ENCODE measurements around the gene CDH26. TPM values are rescaled to one million over a fixed set of nuclear protein-coding genes. Genes with fewer than 3 reads are reported as not detected.

The CDH26 gene
- total and polyA plus RNA-seq, 2 donors (not counting 3 experiments of a cell fraction or from before 2014, with no cell fraction given), result 0.01 TPM; not detected in 1

- Histone ChIP-seq H3K4me2 (ENCODE audit: insufficient read depth, low read length) (no peak overlapping the region), H3K4me3 (replicated peaks in 1 of 3; ENCODE audit: insufficient read depth in 1 of 3, low read depth in 1 of 3, low read length in 3 of 3) (no peak overlapping the region), H3K27ac (ENCODE audit: insufficient read depth, low read depth, low read length) (no peak overlapping the region), H4K20me1 (replicated peaks; ENCODE audit: control insufficient read depth, extremely low read depth, insufficient read depth, low read length) (no peaks in the 10 kb centered on the region), H3K79me2 (ENCODE audit: control insufficient read depth, insufficient read depth, low read length) (peaks cover 6% of the 10 kb centered on the region), H3K36me3 (ENCODE audit: control insufficient read depth in 2 of 2, extremely low read depth in 1 of 2, insufficient read depth in 2 of 2, low read length in 2 of 2) (peaks cover 0 to 5% of the 10 kb centered on the region in 2 experiments), H2AFZ (ENCODE audit: low read depth, low read length) (no peak overlapping the region), H3K9me1 (replicated peaks; ENCODE audit: control insufficient read depth, extremely low read depth, insufficient read depth, low read length) (no peaks in the 10 kb centered on the region), H3K9ac (replicated peaks; ENCODE audit: extremely low read depth, insufficient read depth, low read length) (no peak overlapping the region), H3K9me3 (replicated peaks; ENCODE audit: control insufficient read depth, insufficient read depth, low read length) (no peaks in the 10 kb centered on the region), H3K27me3 (ENCODE audit: control insufficient read depth in 2 of 2, insufficient read depth in 2 of 2, low read length in 2 of 2) (no peaks in the 10 kb centered on the region), H3K4me1 (ENCODE audit: control insufficient read depth, extremely low read depth, insufficient read depth, low read length) (peaks cover 16% of the 10 kb centered on the region)
- TF ChIP-seq GATA2 (IDR thresholded peaks at IDR 0.05; ENCODE audit: insufficient read depth, insufficient read length, low read depth, low read length), result no peak
- TF ChIP-seq, protein P1, sequence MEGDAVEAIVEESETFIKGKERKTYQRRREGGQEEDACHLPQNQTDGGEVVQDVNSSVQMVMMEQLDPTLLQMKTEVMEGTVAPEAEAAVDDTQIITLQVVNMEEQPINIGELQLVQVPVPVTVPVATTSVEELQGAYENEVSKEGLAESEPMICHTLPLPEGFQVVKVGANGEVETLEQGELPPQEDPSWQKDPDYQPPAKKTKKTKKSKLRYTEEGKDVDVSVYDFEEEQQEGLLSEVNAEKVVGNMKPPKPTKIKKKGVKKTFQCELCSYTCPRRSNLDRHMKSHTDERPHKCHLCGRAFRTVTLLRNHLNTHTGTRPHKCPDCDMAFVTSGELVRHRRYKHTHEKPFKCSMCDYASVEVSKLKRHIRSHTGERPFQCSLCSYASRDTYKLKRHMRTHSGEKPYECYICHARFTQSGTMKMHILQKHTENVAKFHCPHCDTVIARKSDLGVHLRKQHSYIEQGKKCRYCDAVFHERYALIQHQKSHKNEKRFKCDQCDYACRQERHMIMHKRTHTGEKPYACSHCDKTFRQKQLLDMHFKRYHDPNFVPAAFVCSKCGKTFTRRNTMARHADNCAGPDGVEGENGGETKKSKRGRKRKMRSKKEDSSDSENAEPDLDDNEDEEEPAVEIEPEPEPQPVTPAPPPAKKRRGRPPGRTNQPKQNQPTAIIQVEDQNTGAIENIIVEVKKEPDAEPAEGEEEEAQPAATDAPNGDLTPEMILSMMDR (IDR thresholded peaks at IDR 0.05; ENCODE audit: extremely low read depth in 1 of 2, insufficient read depth in 1 of 2, low read depth in 1 of 2, low read length in 2 of 2), result no peak
- TF ChIP-seq JUN (IDR thresholded peaks at IDR 0.05; ENCODE audit: borderline replicate concordance, insufficient read depth, insufficient read length, low read depth), result no peak
- TF ChIP-seq EZH2 (IDR thresholded peaks at IDR 0.05; ENCODE audit: borderline replicate concordance, low read depth, low read length, severe bottlenecking), result no peak
- no peak for TF ChIP-seq FOS (IDR thresholded peaks at IDR 0.05; ENCODE audit: borderline replicate concordance, insufficient read depth, low read length)
- TF ChIP-seq, protein P2, sequence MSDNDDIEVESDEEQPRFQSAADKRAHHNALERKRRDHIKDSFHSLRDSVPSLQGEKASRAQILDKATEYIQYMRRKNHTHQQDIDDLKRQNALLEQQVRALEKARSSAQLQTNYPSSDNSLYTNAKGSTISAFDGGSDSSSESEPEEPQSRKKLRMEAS (IDR thresholded peaks at IDR 0.05; ENCODE audit: insufficient read depth, insufficient read length), result no peak
- no peak for TF ChIP-seq POLR2AphosphoS5 (IDR thresholded peaks at IDR 0.05; ENCODE audit: insufficient read depth, low read depth, low read length)
- TF ChIP-seq POLR2A (IDR thresholded peaks at IDR 0.05; ENCODE audit: low read depth, low read length), result no peak
- no peak for TF ChIP-seq MYC (IDR thresholded peaks at IDR 0.05; ENCODE audit: low read depth, low read length)
- dilution Hi-C loops (cut with MboI; ENCODE audit: extremely low pct_ligation_motif_present, low sequenced_read_pairs) (no loop called here), intact Hi-C loops (cut with micrococcal nuclease) (no loop called here)
- CTCF ChIA-PET, result interaction anchor here (0.8 to 1.0 kb wide), 2 partner anchors 88 to 367 kb away, joined by 3 to 5 read pairs; no protein-coding TSS in a partner anchor
- DNase-seq (ENCODE audit: low read depth, low spot score) (no peak), FAIRE-seq (no peak)
- POLR2A ChIA-PET, result no interaction called here
- no TSS peak for BruUV-seq (replicated peaks)
These were observed 19.5 kb upstream of the CDH26 start for GRCh38 chr20:59938696-59939051.

All from endothelial cell of umbilical vein (primary cell).